ENCODE data around the gene DPYD.

DPYD gene

DNA sequence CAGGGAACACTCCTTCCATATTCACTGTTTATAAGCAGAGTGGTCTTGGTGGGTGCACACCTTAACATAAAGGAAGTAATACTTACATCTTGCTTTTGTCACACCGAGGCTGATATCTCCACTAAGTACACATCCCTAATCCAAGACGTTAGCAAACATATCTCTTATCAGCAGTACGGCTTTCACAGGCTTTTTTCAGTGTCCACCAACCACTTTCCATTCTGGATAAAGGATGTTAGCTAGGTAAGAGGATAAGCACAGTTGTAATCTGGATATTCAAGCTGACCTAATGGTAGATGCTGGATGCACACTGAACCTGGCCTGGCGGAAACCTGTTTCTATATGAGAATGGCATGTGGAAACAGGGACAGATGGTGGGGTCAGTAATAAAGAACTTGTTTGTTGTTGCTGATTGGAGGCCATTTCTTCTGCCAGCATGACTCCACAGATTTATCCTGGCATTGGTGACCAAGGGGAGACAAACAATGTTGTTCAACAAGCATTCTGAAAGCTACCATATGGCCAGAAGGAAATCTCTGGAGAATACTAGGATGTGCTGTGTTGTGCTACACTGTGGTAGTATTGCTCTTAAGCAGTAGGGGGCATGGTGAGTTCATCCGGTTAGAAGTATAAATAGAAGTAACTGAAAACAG, 782.8 kb downstream of the DPYD start:
- no peak overlapping the region for H3K4me3 ChIP-seq (ENCODE audit: low read depth, low read length)
- peak; percentile 53 for DNase-seq (ENCODE audit: low read depth)
- TF ChIP-seq, protein P1, sequence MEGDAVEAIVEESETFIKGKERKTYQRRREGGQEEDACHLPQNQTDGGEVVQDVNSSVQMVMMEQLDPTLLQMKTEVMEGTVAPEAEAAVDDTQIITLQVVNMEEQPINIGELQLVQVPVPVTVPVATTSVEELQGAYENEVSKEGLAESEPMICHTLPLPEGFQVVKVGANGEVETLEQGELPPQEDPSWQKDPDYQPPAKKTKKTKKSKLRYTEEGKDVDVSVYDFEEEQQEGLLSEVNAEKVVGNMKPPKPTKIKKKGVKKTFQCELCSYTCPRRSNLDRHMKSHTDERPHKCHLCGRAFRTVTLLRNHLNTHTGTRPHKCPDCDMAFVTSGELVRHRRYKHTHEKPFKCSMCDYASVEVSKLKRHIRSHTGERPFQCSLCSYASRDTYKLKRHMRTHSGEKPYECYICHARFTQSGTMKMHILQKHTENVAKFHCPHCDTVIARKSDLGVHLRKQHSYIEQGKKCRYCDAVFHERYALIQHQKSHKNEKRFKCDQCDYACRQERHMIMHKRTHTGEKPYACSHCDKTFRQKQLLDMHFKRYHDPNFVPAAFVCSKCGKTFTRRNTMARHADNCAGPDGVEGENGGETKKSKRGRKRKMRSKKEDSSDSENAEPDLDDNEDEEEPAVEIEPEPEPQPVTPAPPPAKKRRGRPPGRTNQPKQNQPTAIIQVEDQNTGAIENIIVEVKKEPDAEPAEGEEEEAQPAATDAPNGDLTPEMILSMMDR (IDR thresholded peaks at IDR 0.05; ENCODE audit: control insufficient read depth, extremely low read depth, insufficient read depth) = peak; percentile 82

DNA sequence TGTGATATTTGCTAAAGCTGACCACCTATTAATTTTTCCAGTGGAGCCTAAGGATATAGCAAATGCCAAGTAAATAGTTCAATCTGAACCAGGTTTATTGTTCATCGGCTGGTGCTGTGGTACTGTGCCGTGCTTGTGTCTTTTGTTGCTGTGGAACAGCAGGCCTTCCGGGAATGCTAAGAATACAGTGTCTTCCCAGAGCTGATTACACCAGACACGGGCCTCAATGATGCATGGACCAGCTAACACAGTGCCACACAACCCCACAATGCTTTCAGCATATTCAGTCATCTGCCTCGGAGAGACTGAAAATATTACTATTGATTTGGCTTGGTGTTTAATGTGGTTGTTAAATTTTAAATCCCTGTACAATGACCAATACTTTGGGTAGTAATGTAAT, 783.8 kb downstream of the DPYD start:
- TF ChIP-seq, protein P1 (IDR thresholded peaks at IDR 0.05; ENCODE audit: control insufficient read depth, extremely low read depth, insufficient read depth) = no peak
- DNase-seq (ENCODE audit: low read depth) = no peak
- H3K4me3 ChIP-seq (ENCODE audit: low read depth, low read length) = no peak overlapping the region

DNA sequence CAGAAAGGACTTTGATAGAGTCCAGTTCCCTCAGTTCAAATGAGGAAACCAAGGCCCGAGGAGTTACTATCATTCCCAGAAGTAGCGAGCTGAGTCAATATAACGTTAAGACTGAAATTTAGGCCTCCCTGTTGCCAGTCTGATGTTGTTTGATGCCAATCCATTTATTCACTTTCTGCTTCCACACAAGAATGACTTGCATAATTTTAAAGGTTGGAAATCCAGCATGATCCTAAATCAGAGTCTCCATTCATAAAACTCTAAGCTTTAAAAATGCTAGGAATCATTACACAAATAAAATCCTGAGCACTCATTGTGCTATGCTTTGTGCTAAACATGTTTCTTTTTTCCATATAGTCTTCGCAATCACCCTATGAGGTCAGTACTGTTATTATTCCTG, 784.9 kb downstream of the DPYD start:
- TF ChIP-seq, protein P1 (IDR thresholded peaks at IDR 0.05; ENCODE audit: control insufficient read depth, extremely low read depth, insufficient read depth) = no peak
- H3K4me3 ChIP-seq (ENCODE audit: low read depth, low read length) = no peak overlapping the region
- no peak for DNase-seq (ENCODE audit: low read depth)

DNA sequence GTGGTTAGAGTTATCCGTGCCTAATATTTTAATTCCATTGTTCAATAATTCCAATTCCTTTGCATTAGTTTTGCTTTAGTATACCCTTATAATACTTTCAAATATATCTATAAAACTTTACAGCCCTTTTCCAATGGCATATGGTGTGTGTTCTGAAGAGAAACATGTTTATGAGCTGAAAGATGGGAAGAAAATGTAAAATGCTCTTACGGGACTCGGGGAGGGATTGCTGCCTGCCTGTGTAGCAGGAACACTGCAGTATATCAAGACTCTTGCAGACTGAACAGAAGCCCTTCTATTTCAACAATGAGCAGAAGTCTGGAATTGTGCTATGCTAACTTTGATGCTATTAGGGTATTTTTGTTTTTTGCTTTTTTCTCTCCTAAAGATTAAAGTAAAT, 792.4 kb downstream of the DPYD start:
- TF ChIP-seq, protein P1 (IDR thresholded peaks at IDR 0.05; ENCODE audit: control insufficient read depth, extremely low read depth, insufficient read depth) = no peak
- DNase-seq (ENCODE audit: low read depth) = no peak
- H3K4me3 ChIP-seq (ENCODE audit: low read depth, low read length) = no peak overlapping the region

DNA sequence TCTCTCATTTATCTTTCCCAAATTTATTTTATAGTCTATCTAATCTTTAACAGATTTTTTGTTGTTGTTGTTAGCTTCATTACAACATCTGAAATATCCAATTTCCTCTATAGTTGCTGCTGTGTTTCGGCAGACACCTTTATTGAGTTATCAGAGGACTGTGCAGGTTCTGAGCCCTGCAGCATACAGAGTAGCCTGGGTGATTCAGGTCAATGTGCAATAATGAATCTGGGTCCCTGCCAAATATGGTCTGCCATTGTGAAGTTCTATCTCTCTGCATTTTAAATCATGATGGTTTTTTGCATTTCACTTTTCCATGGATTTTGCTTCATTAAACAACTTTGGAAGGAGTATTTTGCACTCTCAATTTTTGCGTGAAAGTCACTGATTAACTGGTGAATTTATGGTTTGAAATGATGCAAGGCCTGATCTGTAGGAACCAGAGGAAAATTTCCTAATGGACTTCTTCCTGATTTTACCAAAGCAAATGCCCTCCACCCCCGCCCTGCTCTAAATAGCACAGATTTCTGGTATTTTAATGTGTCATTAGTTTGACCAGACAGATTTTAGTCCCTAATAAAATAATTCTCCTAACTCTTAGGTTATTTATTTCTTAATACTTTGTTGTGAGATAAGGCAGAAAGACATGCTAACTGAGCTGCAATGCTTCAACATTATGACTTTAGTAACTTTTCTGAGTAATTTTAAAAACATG, 797.0 kb downstream of the DPYD start:
- no peak overlapping the region for H3K4me3 ChIP-seq (ENCODE audit: low read depth, low read length)
- DNase-seq (ENCODE audit: low read depth) = no peak
- TF ChIP-seq, protein P1 (IDR thresholded peaks at IDR 0.05; ENCODE audit: control insufficient read depth, extremely low read depth, insufficient read depth) = no peak

DNA sequence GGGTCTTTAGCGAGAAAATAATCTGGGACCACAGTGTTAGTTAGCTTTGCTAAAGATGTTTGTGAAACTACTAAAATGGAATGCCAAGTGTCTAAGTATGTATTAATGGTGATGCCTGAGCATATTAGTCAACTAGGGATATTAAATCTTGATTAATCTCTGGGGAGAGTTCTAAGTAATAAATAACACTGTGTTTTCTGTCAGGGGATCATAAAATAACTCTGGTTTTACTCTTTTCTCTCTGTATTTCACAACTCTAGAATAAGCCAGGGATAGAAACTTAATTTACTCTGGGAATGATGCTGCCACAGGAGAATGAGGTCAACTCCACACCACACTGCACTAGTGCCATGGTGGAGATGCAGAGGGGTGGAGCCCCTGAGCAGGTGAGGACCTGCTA, 800.0 kb downstream of the DPYD start:
- no peak overlapping the region for H3K4me3 ChIP-seq (ENCODE audit: low read depth, low read length)
- no peak for DNase-seq (ENCODE audit: low read depth)
- TF ChIP-seq, protein P1 (IDR thresholded peaks at IDR 0.05; ENCODE audit: control insufficient read depth, extremely low read depth, insufficient read depth) = no peak
